Heart left ventricle (tissue), 13 donors: ENCODE measurements around the gene CLDN1.

ENCODE experiments used
- CTCF ChIP-seq, 12 donors: fragments of 200-600 bp; sonication (generic) in 4 of 12; IDR thresholded peaks; one replicate each; pipeline versions ENCODE4 v1.5.0 to v1.8.0; 2018 to 2022; ENCODE audit warnings: antibody characterized with exemption in 12 of 12, mild to moderate bottlenecking in 5 of 12
- POLR2A ChIP-seq, 2 donors: fragments of 450-650 bp; IDR thresholded peaks; one replicate each; pipeline ENCODE4 v1.6.1; 2017; ENCODE audit warnings: antibody characterized with exemption in 2 of 2, mild to moderate bottlenecking in 2 of 2, moderate library complexity in 2 of 2
- donor health status: ischemic (EF 13 %, LVEDD 7.1; RV severe dilation, severe dysfunction).
- donor health status: DM: no; HTN: yes; CAD: no.
- donor health status: DM: no; HTN: no; CAD: no.
- donor health status: ischemic (EF 25% LVEDD 6.9; RV normal size, moderate dysfunction).
- donor health status: ischemic (EF 25% LVEDD 5.7; RV mildly dilated, moderate dysfunction).
- donor health status: ischemic (EF 35%, LVEDD 5.7; RV mildly dilated, moderate dysfunction).
- donor health status: nonischemic (EF 11% LVEDD 7.7; RV severe dilation, severe dysfunction).
- donor health status: DM: yes; HTN: yes; CAD: no.
- donor health status: PGD.
- donor health status: ischemic (EF 29% LVEDD 5.4; RV normal size, mild dysfunction).
- donor health status: nonischemic (EF 23%, LVEDD 6.1; RV moderate dilation, normal function).

GRCh38 chr3:190370369-190370768 is 48.1 kb upstream of the CLDN1 start:
- no peak for TF ChIP-seq CTCF (IDR thresholded peaks at IDR 0.05)
- TF ChIP-seq POLR2A (IDR thresholded peaks at IDR 0.05), result no peak
